Progenitor cell of endocrine pancreas (in vitro differentiated cells): ENCODE measurements around the gene FAT2. TPM values are rescaled to one million over a fixed set of nuclear protein-coding genes. Genes with fewer than 3 reads are reported as not detected.

Experiments used
- DNase-seq: peaks from one replicate; pipeline ENCODE4 v3.0.0; 2021; ENCODE audit warnings: low spot score; ENCODE audit not compliant: unreplicated experiment
- H3K27ac Mint-ChIP-seq: 2 replicates; pipeline ENCODE4 v1.8.0; 2021; ENCODE audit warnings: mild to moderate bottlenecking, moderate library complexity, mixed read lengths
- H3K27me3 Mint-ChIP-seq: 2 replicates; pipeline ENCODE4 v1.8.0; 2021; ENCODE audit warnings: mixed read lengths
- H3K36me3 Mint-ChIP-seq: 2 replicates; pipeline ENCODE4 v1.8.0; 2022; ENCODE audit warnings: mixed read lengths; ENCODE audit not compliant: insufficient read depth
- H3K4me1 Mint-ChIP-seq: 2 replicates; pipeline ENCODE4 v1.8.0; 2021; ENCODE audit warnings: low read depth, mixed read lengths
- H3K4me3 Mint-ChIP-seq: 2 replicates; pipeline ENCODE4 v1.8.0; 2021; ENCODE audit warnings: low read depth, mild to moderate bottlenecking, moderate library complexity, mixed read lengths
- H3K9me3 Mint-ChIP-seq: 2 replicates; pipeline ENCODE4 v1.8.0; 2021; ENCODE audit warnings: low read depth, mixed read lengths
- CTCF ChIP-seq: fragments of 200-600 bp; sonication (generic); IDR thresholded peaks from one replicate; pipeline ENCODE4 v1.5.0; 2021; ENCODE audit warnings: antibody characterized with exemption, mild to moderate bottlenecking; ENCODE audit not compliant: unreplicated experiment
- total RNA-seq: library from RNA; stranded (reverse); gene quantifications from 2 replicates; pipeline ENCODE4 v1.2.1, GENCODE V29; 2021

Gene FAT2
- total RNA-seq, 1 donor from 2014 or later = 0.05 TPM

DNA sequence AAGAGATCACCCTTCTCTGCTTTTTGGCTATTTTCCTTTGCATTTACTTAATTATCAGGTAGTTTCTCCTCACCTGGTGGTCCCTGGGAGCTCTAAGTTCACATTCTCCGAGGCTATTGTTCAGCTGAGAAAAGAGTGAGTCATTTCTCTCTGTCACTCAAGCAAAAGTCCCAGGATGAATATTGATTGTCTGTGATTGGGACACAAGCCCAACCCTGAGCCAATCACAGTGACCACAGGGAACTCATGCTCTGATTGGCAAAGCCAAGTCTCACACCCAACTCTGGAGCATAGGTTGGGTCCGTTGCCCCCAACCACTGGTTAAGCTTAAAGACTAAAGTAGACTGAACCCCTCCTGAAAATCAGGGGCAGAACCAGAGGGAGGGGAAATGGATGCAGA lies 27.8 kb upstream of the FAT2 start:
- no peak for TF ChIP-seq CTCF
- H3K4me1 Mint-ChIP-seq = peaks cover 4% of the 10 kb centered on the region
- no peaks in the 10 kb centered on the region for H3K9me3 Mint-ChIP-seq
- H3K27me3 Mint-ChIP-seq = peaks cover 51% of the 10 kb centered on the region
- no peak overlapping the region for H3K27ac Mint-ChIP-seq
- H3K4me3 Mint-ChIP-seq = no peak overlapping the region
- no peak for DNase-seq
- no peaks in the 10 kb centered on the region for H3K36me3 Mint-ChIP-seq

- DNase-seq = no peak
- TF ChIP-seq CTCF = no peak
- Mint-ChIP-seq H3K9me3 (no peaks in the 10 kb centered on the region), H3K4me3 (no peak overlapping the region), H3K27ac (peak overlapping the region; percentile 85), H3K4me1 (peaks cover 3% of the 10 kb centered on the region), H3K36me3 (no peaks in the 10 kb centered on the region), H3K27me3 (peaks cover 59% of the 10 kb centered on the region)
Observed at GRCh38 chr5:151617841-151618710, 26.9 kb upstream of the FAT2 start.

GRCh38 chr5:151617383-151617840 lies 26.3 kb upstream of the FAT2 start:
- no peak overlapping the region for H3K4me3 Mint-ChIP-seq
- no peak for TF ChIP-seq CTCF
- H3K9me3 Mint-ChIP-seq = no peaks in the 10 kb centered on the region
- peaks cover 3% of the 10 kb centered on the region for H3K4me1 Mint-ChIP-seq
- no peak overlapping the region for H3K27ac Mint-ChIP-seq
- no peak for DNase-seq
- peaks cover 59% of the 10 kb centered on the region for H3K27me3 Mint-ChIP-seq
- no peaks in the 10 kb centered on the region for H3K36me3 Mint-ChIP-seq

DNA sequence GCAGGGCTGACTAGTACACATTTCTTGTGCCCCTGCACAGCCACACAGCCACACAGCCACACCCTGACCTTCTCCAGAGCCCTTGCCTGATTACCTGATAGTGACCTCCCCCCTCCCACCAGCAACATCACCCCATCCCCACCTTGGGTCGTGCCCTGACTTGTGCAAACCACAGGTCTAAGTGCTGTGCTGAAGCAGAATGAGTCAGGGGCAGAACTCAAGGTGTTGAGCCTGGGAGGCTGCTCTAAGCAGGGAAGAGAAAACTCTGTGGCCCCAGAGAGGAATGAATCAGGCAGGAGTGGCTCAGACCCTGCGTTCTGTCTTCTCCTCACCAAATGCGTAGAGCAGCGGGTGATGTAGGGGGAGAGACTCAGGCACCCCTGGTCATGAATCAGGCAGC lies 24.3 kb upstream of the FAT2 start:
- peaks cover 3% of the 10 kb centered on the region for H3K4me1 Mint-ChIP-seq
- no peak overlapping the region for H3K4me3 Mint-ChIP-seq
- TF ChIP-seq CTCF = no peak
- H3K27me3 Mint-ChIP-seq = peaks cover 52% of the 10 kb centered on the region
- H3K9me3 Mint-ChIP-seq = no peaks in the 10 kb centered on the region
- H3K27ac Mint-ChIP-seq = no peak overlapping the region
- H3K36me3 Mint-ChIP-seq = no peaks in the 10 kb centered on the region
- no peak for DNase-seq

GRCh38 chr5:151614565-151614964 lies 23.4 kb upstream of the FAT2 start:
- Mint-ChIP-seq H3K27me3 (peaks cover 55% of the 10 kb centered on the region), H3K4me3 (no peak overlapping the region), H3K9me3 (no peaks in the 10 kb centered on the region), H3K4me1 (peaks cover 3% of the 10 kb centered on the region), H3K27ac (no peak overlapping the region), H3K36me3 (no peaks in the 10 kb centered on the region)
- no peak for TF ChIP-seq CTCF
- no peak for DNase-seq
